Tongue (tissue), 2 donors: Measurements from ENCODE around the gene SEMA5A. TPM values are rescaled to one million over a fixed set of nuclear protein-coding genes. Genes with fewer than 3 reads are reported as not detected.

Experiments
- DNase-seq: peaks from one replicate; pipeline ENCODE4 v3.0.0-alpha.2; 2015
- total RNA-seq: library from RNA; depleted of rRNA; stranded (reverse); fragments of >200 nt; gene quantifications from one replicate; pipeline ENCODE4 v1.2.3, GENCODE V29; 2014

SEMA5A gene
- total RNA-seq, 1 donor from 2014 or later, result 40.3 TPM

GRCh38 chr5:9396285-9396770, 149.5 kb downstream of the SEMA5A start:
- DNase-seq, result no peak

DNA sequence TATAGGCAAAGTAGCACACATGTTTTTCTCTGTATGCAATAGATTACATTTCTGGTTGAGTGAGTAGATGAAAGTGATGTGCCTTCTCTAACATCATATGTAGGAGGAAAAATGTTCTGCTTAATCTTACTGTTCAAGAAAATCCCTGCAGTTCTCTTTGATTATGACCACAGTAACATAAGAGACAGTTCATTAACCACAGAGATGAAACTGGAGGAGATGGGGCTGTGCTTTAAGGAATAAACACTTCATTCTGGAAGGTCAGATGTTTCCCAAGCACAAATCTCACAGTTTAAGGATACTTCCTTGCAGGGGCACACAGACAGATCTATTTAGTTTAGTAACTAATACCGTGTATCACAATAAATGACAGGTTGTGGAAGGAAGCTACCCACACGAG, 150.2 kb downstream of the SEMA5A start:
- no peak for DNase-seq

GRCh38 chr5:9394221-9394620, 151.7 kb downstream of the SEMA5A start:
- DNase-seq, result no peak

DNA sequence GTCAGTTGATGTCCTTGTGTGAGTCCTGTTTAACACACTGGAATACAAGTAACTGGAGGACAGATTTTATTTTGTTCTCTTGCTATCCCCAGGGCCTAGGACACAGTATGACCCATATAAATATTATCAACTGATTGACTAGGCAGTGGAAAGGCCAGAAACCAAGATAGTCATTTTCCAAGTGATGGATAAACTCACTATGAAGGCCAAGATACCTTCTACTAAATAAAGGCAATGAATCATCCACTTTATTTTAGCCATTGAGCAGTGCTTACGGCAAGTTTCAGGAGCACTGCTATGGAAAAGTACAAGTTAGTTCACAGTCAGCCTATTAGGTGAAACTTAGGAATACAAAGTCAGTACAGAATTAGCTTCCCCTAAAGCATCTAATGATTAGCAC, 153.2 kb downstream of the SEMA5A start:
- no peak for DNase-seq

- no peak for DNase-seq
Observed at GRCh38 chr5:9391080-9391479, 154.8 kb downstream of the SEMA5A start.

- DNase-seq, result no peak
Observed at GRCh38 chr5:9390113-9390512, 155.8 kb downstream of the SEMA5A start.

- DNase-seq, result no peak
Observed at GRCh38 chr5:9388941-9389674, 156.8 kb downstream of the SEMA5A start.

DNA sequence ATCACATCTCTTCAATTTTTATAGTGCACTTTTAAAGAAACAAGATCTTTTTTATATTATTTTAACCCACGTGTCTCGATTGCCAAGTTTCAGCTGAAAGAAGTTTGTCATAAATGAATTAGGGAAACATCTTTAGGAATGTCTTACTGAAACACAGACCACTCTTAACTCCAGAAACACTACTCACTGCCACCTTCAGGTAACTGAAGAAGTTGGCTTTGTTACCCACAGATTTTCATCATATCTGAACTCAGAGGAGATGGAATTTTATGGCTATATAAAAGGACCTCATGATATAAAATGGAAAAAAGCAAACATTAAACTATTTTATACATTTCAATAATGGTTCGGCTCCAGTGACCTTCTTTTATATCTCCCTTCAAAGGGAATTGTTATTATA, 158.0 kb downstream of the SEMA5A start:
- DNase-seq, result no peak

- DNase-seq, result no peak
Observed at GRCh38 chr5:9386945-9387344, 158.9 kb downstream of the SEMA5A start.

DNA sequence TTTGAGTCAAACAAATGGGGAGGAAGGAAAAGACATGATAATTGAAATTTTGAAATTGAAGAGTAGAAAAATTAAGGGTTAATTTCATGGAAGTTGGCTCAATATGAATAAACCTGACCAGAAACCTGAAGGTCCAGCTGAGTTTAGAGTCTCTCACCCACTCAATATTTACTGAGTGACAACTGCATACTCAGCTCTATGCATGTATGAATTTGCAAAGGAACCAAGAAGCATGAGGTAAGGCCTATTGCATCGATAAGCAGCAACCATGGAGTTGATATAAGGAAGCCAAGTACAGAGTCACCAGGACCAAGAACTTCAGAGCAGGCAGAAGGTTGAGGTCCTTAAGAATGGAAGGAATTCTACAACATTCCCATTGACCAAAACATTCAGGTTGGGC, 163.4 kb downstream of the SEMA5A start:
- DNase-seq, result no peak

- no peak for DNase-seq
Observed at GRCh38 chr5:9381464-9381863, 164.4 kb downstream of the SEMA5A start.

DNA sequence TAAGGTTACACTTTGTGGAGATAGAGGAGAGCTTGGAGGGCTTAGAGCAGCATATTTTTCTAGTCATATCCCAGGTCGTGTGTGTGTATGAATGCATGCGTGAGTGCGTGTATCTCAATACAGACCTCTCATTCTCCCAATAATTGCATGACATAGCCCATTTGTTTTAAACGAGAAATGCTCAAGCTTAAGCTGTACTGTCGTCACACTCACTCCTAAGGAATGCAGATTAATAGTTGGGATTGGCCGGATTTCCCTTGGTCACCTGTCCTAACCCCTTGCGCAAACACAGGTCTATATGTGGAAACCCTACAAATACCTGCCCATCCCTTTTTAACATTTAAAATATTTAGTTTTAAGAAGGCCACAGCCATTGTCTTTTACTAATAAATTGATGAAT, 165.8 kb downstream of the SEMA5A start:
- DNase-seq, result no peak

- no peak for DNase-seq
Observed at GRCh38 chr5:9376363-9377117, 169.3 kb downstream of the SEMA5A start.

GRCh38 chr5:9375756-9376155, 170.1 kb downstream of the SEMA5A start:
- DNase-seq, result no peak

GRCh38 chr5:9374025-9374424, 171.8 kb downstream of the SEMA5A start:
- DNase-seq, result no peak

DNA sequence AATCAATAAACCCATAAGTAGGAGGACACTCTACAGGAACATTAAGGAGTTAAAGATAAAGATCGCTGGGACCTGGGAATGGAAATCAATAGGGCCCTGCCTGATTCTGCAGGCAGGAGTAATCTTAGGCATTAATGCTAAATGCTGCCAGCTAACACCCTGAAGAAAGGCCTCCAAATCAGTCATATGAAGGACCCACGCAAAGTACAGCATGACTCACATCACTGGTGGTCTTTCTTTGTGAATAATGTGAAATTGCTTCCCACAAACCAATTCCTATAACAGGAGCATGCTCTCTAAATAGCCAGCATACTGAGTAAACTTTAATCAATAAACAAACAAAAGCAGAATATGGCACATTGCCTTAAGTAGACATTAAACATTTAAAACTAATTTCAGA, 172.3 kb downstream of the SEMA5A start:
- DNase-seq, result no peak

- no peak for DNase-seq
Observed at GRCh38 chr5:9370256-9370655, 175.6 kb downstream of the SEMA5A start.

DNA sequence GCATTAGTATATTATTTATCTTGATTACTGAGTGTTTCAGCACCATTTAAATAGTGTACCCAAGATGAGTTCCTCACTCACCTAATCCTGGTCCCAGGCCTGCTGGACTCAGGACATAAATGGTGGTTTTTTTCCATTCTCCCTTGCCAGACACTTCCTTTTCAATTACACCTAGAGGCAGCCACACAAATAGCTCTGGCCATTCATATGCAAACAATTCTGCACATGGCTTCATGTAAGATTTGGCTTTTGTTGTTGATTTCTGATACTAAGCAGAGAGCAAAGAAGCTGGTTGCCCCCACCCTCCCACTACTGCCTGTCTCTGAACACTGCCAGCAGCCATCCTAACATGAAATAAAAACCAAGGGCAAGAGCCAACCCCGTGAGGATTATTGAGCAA, 180.4 kb downstream of the SEMA5A start:
- no peak for DNase-seq

DNA sequence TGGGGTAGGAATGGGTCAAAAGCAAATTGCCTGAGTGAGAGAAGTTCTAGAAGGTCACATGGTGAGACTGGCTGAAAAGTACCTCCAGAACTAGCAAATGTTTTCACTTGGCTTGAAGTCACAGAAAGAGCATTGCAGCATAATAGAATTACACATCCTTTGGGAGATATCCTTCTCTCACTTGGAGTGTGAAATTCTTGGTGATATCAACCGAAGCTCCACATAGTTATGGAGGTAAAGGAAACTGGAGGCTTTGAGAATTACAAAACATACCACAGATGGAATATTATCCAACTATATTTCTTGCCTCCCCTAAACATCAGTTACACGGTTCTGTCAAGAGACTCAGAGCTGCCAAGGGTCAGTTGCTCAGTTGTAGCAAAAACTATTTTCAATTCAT, 182.4 kb downstream of the SEMA5A start:
- peak; percentile 25 for DNase-seq

DNA sequence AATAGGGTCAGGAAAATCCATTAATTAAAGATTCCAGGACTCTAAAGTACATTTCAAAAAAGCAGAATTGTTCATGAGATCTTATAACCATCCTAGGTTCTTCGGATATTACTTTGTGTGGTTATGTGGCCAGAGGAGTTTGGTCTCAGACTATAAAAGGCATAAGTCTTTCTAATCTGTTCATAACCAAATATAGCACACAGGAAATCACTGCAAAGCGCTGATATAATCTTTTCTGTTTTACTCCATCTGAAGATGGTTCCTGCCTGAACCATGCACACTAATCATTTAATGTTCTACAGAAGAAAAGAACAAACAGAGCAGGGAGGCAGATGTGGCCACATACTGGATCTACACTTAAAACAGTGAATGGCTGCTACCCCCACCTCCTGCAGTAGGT, 182.8 kb downstream of the SEMA5A start:
- no peak for DNase-seq

- DNase-seq, result no peak
Observed at GRCh38 chr5:9362600-9362999, 183.3 kb downstream of the SEMA5A start.

GRCh38 chr5:9361835-9362234, 184.0 kb downstream of the SEMA5A start:
- peak; percentile 67 for DNase-seq

DNA sequence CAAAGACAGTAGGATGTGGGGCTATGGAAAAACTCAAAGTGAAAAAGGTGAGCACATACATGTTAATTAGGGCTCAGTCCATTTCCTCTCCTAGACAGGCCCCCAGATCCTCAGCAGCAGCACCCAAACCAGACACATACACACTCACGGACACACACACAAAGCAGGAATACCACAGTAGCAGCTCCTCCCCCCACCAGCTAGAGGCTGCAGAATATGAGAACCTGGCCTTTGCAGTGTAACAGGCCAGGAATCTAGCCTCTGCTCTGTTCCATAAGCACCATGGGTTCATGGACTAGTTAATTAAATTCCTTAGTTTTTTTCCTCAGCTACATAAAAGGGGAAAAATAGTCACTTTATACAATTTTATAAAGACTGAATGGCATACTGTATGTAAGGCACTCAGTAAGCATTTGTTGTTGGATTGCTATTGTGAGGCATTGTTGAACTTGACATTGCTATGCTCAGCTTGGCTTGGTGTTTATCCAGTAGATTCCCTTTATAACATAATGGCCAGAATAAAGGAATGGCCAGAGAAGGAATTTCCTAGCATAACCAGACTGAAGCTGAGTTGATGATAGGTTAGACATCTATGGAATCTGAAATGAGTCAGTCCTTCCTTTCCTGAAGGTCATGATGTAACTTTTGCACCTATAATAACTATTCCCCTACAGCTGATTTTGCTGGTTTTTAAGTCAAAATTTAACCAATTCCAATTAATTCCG, 186.8 kb downstream of the SEMA5A start:
- DNase-seq, result no peak
